ENCODE data around the gene TRH.

TRH gene

GRCh38 chr3:129967761-129968160, 6.8 kb upstream of the TRH start:
- H3K9me3 ChIP-seq (ENCODE audit: control insufficient read depth, insufficient read depth, low read length) = no peaks in the 10 kb centered on the region
- H3K36me3 ChIP-seq (ENCODE audit: control insufficient read depth, insufficient read depth, low read length) = no peaks in the 10 kb centered on the region
- peaks cover 75% of the 10 kb centered on the region for H3K27me3 ChIP-seq (ENCODE audit: control insufficient read depth, insufficient read depth, low read length)
- peaks cover 12% of the 10 kb centered on the region for H3K4me1 ChIP-seq (ENCODE audit: control insufficient read depth, insufficient read depth, low read length)
- H3K4me3 ChIP-seq (ENCODE audit: low read depth, low read length) = no peak overlapping the region
- no peak overlapping the region for H3K9ac ChIP-seq (ENCODE audit: low read depth, low read length)

DNA sequence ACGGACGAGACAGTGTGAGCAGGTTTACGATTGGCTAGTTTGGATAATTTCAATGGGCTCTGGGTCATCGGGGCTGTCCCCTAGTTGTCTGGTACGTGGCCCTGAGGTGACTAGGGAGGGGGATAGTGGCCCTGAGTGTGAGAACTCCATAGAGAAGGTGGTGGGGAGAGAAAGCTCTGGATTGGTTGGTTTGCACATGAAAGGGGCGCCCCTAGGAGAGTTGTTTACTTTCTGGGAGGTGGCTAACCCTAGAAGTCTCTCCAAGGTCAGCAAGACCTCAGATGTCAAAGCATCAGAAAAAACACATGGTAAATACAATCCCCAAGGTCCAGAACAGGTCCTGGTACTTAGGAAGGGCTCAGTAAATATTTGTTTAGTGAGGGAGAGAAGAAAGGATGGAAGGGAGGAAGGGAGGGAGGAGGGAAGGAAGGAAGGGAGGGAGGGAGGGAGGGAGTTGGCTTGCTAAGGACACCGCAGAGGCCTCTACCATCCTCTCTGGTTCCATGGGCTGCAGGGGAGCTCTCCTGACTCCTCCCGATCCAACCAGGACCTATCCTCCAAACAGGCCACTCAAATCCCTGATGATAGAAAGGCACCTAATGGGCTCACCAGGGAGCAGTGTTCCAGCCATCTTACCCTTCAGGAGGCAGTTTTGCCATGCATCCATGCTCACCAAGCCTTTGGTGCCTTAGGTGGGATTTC, 3.0 kb upstream of the TRH start:
- peak overlapping the region; percentile 27 for H3K4me3 ChIP-seq (ENCODE audit: low read depth, low read length)
- H3K9me3 ChIP-seq (ENCODE audit: control insufficient read depth, insufficient read depth, low read length) = no peaks in the 10 kb centered on the region
- H3K27me3 ChIP-seq (ENCODE audit: control insufficient read depth, insufficient read depth, low read length) = peaks cover 95% of the 10 kb centered on the region
- H3K36me3 ChIP-seq (ENCODE audit: control insufficient read depth, insufficient read depth, low read length) = no peaks in the 10 kb centered on the region
- H3K4me1 ChIP-seq (ENCODE audit: control insufficient read depth, insufficient read depth, low read length) = peaks cover 12% of the 10 kb centered on the region
- no peak overlapping the region for H3K9ac ChIP-seq (ENCODE audit: low read depth, low read length)

DNA sequence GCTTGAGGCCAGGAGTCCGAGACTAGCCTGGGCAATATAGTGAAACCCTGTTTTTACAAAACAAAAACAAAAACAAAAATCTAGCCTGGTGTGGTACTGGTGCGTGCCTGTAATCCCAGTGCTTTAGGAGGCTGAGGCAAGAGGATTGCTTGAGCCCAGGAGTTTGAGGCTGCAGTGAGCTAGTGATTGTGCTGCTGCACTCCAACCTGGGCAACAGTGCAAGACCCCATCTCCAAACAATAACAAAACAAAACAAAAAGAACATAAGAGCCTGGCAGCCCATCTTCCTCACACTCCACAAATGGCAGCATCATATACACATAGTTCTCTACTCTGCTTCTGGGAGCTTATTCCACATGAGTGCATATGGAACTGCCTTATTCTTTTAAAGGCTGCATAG, 2.2 kb upstream of the TRH start:
- peaks cover 12% of the 10 kb centered on the region for H3K4me1 ChIP-seq (ENCODE audit: control insufficient read depth, insufficient read depth, low read length)
- no peak overlapping the region for H3K4me3 ChIP-seq (ENCODE audit: low read depth, low read length)
- peaks cover 95% of the 10 kb centered on the region for H3K27me3 ChIP-seq (ENCODE audit: control insufficient read depth, insufficient read depth, low read length)
- H3K9me3 ChIP-seq (ENCODE audit: control insufficient read depth, insufficient read depth, low read length) = no peaks in the 10 kb centered on the region
- no peaks in the 10 kb centered on the region for H3K36me3 ChIP-seq (ENCODE audit: control insufficient read depth, insufficient read depth, low read length)
- no peak overlapping the region for H3K9ac ChIP-seq (ENCODE audit: low read depth, low read length)

DNA sequence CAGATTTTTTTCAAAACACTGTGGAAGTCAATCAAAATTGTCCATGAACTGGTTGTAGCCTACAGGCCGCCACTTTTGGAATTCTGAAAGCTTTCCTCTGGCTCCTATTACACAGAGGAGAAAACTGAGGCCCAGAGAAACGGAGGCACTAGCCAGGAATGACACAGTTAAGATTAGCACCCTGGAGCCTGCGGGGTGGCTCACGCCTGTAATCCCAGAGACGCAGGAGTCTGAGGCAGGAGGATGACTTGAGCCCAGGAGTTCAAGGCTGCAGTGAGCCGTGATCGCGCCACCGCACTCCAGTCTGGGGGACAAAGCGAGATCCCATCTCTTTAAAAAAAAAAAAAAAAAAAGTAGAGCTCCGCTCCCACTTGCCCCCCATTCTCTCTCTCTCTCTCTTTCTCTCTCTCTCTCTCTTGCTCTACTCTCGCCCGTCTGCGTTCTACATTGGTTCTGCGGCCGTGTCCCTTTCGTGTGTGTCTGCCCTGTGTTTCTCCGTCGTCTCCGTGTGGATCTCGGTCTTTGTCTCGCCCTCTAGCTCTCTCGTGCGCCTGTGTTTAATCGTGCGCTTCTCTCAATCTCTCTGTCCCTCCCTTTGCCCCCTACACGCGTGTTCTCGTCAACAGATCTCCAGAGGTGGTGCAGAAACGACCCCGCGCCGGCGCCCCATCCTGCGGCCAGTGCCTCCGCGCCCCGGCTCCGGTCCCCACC, 512 bp upstream of the TRH start:
- no peak overlapping the region for H3K9ac ChIP-seq (ENCODE audit: low read depth, low read length)
- no peaks in the 10 kb centered on the region for H3K9me3 ChIP-seq (ENCODE audit: control insufficient read depth, insufficient read depth, low read length)
- peaks cover 12% of the 10 kb centered on the region for H3K4me1 ChIP-seq (ENCODE audit: control insufficient read depth, insufficient read depth, low read length)
- H3K27me3 ChIP-seq (ENCODE audit: control insufficient read depth, insufficient read depth, low read length) = peaks cover 95% of the 10 kb centered on the region
- H3K36me3 ChIP-seq (ENCODE audit: control insufficient read depth, insufficient read depth, low read length) = no peaks in the 10 kb centered on the region
- peak overlapping the region; percentile 41 for H3K4me3 ChIP-seq (ENCODE audit: low read depth, low read length)

DNA sequence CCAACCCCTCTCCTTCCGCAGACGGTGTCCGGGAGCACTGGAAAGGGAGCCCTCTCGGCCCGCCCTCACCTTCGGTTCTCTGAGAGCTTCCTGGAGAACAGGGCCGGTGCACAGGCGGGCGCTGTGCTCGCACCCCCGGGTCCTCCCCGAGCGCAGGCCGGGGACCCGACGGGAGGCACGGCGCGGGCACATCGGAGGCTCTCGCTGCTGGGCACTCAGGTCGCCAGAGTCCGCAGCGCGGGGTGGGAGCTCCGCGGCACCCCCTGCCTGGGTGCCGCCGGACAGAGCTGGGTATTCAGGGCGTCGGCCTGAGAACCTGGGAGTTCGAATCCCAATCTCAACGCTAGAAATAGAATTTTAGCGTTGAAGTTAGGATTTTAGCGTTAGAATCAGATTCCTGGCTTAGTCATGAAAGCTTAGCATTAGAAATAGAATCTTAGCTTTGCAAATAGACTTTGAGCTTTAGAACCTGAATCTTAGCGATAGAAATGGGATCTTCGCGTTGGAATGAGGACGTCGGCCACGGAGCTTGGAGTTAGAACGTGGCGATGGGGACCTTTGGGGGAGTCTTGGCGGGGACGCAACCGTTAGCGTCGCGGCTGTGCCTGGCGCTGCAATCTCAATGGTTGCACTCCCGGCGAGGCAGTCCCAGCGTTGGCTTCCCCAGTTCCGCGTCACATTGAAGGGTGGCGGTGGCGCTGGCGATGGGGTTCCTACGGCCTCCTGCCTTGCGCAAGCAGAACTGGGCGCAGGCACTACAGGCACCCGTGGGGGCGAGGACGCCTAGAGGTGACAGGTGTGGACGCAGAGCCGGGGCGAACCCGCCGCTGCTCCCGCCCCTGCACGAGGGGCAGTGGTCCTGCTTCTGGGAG, 549 bp downstream of the TRH start:
- Histone ChIP-seq H3K9me3 (ENCODE audit: control insufficient read depth, insufficient read depth, low read length) (no peaks in the 10 kb centered on the region), H3K4me3 (ENCODE audit: low read depth, low read length) (peak overlapping the region; percentile 41), H3K4me1 (ENCODE audit: control insufficient read depth, insufficient read depth, low read length) (peaks cover 12% of the 10 kb centered on the region), H3K27me3 (ENCODE audit: control insufficient read depth, insufficient read depth, low read length) (peaks cover 95% of the 10 kb centered on the region), H3K9ac (ENCODE audit: low read depth, low read length) (no peak overlapping the region), H3K36me3 (ENCODE audit: control insufficient read depth, insufficient read depth, low read length) (no peaks in the 10 kb centered on the region)

DNA sequence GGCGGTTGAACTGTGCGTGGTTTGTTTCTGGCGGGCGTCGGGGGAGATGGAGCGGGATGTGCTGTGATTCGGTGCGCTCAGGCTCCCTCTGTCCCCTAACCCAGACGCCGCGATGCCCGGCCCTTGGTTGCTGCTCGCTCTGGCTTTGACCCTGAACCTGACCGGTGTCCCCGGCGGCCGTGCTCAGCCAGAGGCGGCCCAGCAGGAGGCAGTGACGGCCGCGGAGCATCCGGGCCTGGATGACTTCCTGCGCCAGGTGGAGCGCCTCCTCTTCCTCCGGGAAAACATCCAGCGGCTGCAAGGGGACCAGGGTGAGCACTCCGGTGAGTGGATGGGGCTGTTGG, 1.2 kb downstream of the TRH start:
- Histone ChIP-seq H3K4me3 (ENCODE audit: low read depth, low read length) (peak overlapping the region; percentile 41), H3K4me1 (ENCODE audit: control insufficient read depth, insufficient read depth, low read length) (peaks cover 9% of the 10 kb centered on the region), H3K9ac (ENCODE audit: low read depth, low read length) (no peak overlapping the region), H3K36me3 (ENCODE audit: control insufficient read depth, insufficient read depth, low read length) (no peaks in the 10 kb centered on the region), H3K27me3 (ENCODE audit: control insufficient read depth, insufficient read depth, low read length) (peaks cover 95% of the 10 kb centered on the region), H3K9me3 (ENCODE audit: control insufficient read depth, insufficient read depth, low read length) (no peaks in the 10 kb centered on the region)

DNA sequence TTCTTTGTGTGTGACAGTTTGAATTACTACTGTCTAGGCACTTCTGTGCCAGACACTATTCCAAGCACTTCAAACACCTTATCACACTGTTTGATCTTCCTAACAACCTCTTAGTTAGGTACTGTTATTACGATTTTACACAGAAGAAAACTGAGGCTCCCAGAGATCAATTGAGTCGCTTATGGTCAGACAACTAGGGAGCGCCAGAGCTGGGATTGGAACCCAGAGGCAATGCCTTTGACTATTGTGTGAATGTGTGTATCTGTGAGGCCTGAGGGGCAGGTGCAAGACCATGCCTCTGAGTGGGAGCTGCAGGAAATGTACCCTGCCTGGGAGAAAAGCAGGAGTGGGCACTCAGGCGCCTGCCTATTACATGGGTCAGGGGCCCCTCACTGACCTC, 1.8 kb downstream of the TRH start:
- Histone ChIP-seq H3K4me3 (ENCODE audit: low read depth, low read length) (peak overlapping the region; percentile 41), H3K27me3 (ENCODE audit: control insufficient read depth, insufficient read depth, low read length) (peaks cover 96% of the 10 kb centered on the region)

DNA sequence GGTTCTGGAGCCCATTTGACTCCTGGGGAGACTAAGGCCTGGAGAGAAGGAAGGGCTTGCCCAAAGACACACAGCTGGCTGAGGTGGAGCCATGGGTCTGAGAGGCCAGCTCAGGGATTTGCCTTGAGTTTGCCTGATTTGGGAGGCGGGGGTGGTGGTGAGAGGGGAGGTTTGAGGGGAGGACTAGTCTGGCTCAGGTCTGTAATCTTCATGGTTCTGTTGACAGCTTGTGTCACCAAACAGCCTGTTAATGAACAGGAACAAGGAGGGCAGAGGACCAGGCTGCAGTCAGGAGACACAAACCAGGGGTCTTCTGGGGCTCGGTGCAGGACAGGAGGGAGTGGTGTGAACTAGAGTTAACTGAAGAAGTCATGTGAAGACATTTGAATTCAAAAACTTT, 3.6 kb downstream of the TRH start:
- Histone ChIP-seq H3K4me1 (ENCODE audit: control insufficient read depth, insufficient read depth, low read length) (no peaks in the 10 kb centered on the region), H3K27me3 (ENCODE audit: control insufficient read depth, insufficient read depth, low read length) (peaks cover 92% of the 10 kb centered on the region), H3K4me3 (ENCODE audit: low read depth, low read length) (no peak overlapping the region), H3K36me3 (ENCODE audit: control insufficient read depth, insufficient read depth, low read length) (no peaks in the 10 kb centered on the region), H3K9me3 (ENCODE audit: control insufficient read depth, insufficient read depth, low read length) (no peaks in the 10 kb centered on the region), H3K9ac (ENCODE audit: low read depth, low read length) (no peak overlapping the region)

More for the DNA sequence above, 1.8 kb downstream of the TRH start:
- Histone ChIP-seq H3K9ac (ENCODE audit: low read depth, low read length) (no peak overlapping the region), H3K9me3 (ENCODE audit: control insufficient read depth, insufficient read depth, low read length) (no peaks in the 10 kb centered on the region), H3K4me1 (ENCODE audit: control insufficient read depth, insufficient read depth, low read length) (peaks cover 3% of the 10 kb centered on the region), H3K36me3 (ENCODE audit: control insufficient read depth, insufficient read depth, low read length) (no peaks in the 10 kb centered on the region)

GRCh38 chr3:129979905-129980304, 5.4 kb downstream of the TRH start:
- peaks cover 76% of the 10 kb centered on the region for H3K27me3 ChIP-seq (ENCODE audit: control insufficient read depth, insufficient read depth, low read length)
- no peaks in the 10 kb centered on the region for H3K4me1 ChIP-seq (ENCODE audit: control insufficient read depth, insufficient read depth, low read length)
- H3K4me3 ChIP-seq (ENCODE audit: low read depth, low read length) = no peak overlapping the region
- no peaks in the 10 kb centered on the region for H3K36me3 ChIP-seq (ENCODE audit: control insufficient read depth, insufficient read depth, low read length)
- H3K9me3 ChIP-seq (ENCODE audit: control insufficient read depth, insufficient read depth, low read length) = no peaks in the 10 kb centered on the region
- no peak overlapping the region for H3K9ac ChIP-seq (ENCODE audit: low read depth, low read length)

- Histone ChIP-seq H3K4me1 (ENCODE audit: control insufficient read depth, insufficient read depth, low read length) (no peaks in the 10 kb centered on the region), H3K4me3 (ENCODE audit: low read depth, low read length) (no peak overlapping the region), H3K36me3 (ENCODE audit: control insufficient read depth, insufficient read depth, low read length) (no peaks in the 10 kb centered on the region), H3K27me3 (ENCODE audit: control insufficient read depth, insufficient read depth, low read length) (peaks cover 40% of the 10 kb centered on the region), H3K9me3 (ENCODE audit: control insufficient read depth, insufficient read depth, low read length) (no peaks in the 10 kb centered on the region), H3K9ac (ENCODE audit: low read depth, low read length) (no peak overlapping the region)
These were observed 9.0 kb downstream of the TRH start for GRCh38 chr3:129983561-129983960.

DNA sequence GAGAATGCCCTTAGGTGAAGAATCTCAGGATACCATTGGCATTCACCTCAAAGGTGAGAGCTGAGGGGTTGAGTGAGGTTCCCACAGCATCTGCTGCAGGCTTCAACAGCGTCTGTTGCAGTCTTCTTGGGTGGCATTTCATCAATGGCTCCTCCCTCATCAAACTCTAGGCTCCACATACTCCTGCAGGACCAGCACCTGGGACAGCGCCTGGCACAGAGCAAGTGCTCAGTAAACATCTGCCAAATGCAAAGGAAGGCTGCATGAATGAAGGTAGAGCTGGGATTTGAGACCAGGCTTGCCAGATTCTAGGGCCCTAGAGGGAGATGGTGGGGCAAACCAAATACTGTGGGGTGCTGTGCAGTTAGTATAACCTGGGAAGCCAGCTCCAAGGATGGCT, 9.6 kb downstream of the TRH start:
- H3K9ac ChIP-seq (ENCODE audit: low read depth, low read length) = no peak overlapping the region

More for the DNA sequence above, 9.6 kb downstream of the TRH start:
- Histone ChIP-seq H3K4me1 (ENCODE audit: control insufficient read depth, insufficient read depth, low read length) (no peaks in the 10 kb centered on the region), H3K36me3 (ENCODE audit: control insufficient read depth, insufficient read depth, low read length) (no peaks in the 10 kb centered on the region), H3K4me3 (ENCODE audit: low read depth, low read length) (no peak overlapping the region), H3K27me3 (ENCODE audit: control insufficient read depth, insufficient read depth, low read length) (peaks cover 34% of the 10 kb centered on the region), H3K9me3 (ENCODE audit: control insufficient read depth, insufficient read depth, low read length) (no peaks in the 10 kb centered on the region)

Measured in iPS-15b (cell line).